Keratinocyte (primary cell): Measurements from ENCODE around the gene ZNF362. TPM values are rescaled to one million over a fixed set of nuclear protein-coding genes. Genes with fewer than 3 reads are reported as not detected.

Source experiments
- DNase-seq: peaks from one replicate; pipeline ENCODE4 v3.0.0-alpha.2; 2011; ENCODE audit warnings: low read depth, missing footprints, low spot score
- FAIRE-seq: peaks from 2 replicates; lab custom pipeline; 2011; peaks lifted over from hg19 to GRCh38; lab: Jason Lieb, UNC
- H2AFZ ChIP-seq: 2 replicates; pipeline ENCODE4 v1.6.0; 2012; ENCODE audit warnings: low read length, control low read depth, inconsistent platforms; ENCODE audit not compliant: control insufficient read depth
- H3K27ac ChIP-seq: 2 replicates; pipeline ENCODE4 v1.5.1; 2011; ENCODE audit warnings: low read length; ENCODE audit not compliant: control insufficient read depth, insufficient read depth
- H3K27me3 ChIP-seq: 3 replicates; pipeline ENCODE4 v1.6.0; 2011; ENCODE audit warnings: low read length; ENCODE audit not compliant: control insufficient read depth, insufficient read depth; ENCODE audit errors: extremely low read depth
- H3K36me3 ChIP-seq, 2 experiments: 2 replicates in 1 of 2; 3 replicates in 1 of 2; pipeline ENCODE4 v1.5.1; 2011; ENCODE audit warnings: low read length in 2 of 2, mild to moderate bottlenecking in 1 of 2; ENCODE audit not compliant: control insufficient read depth in 2 of 2, insufficient read depth in 2 of 2; ENCODE audit errors: extremely low read depth in 1 of 2
- H3K4me1 ChIP-seq: 3 replicates; pipeline ENCODE4 v1.5.1; 2011; ENCODE audit warnings: low read length; ENCODE audit not compliant: control insufficient read depth, insufficient read depth; ENCODE audit errors: extremely low read depth
- H3K4me2 ChIP-seq: 3 replicates; pipeline ENCODE4 v1.6.0; 2011; ENCODE audit warnings: low read depth, low read length; ENCODE audit not compliant: control insufficient read depth, insufficient read depth; ENCODE audit errors: extremely low read depth
- H3K4me3 ChIP-seq, 3 experiments: fragments of 200-600 bp in 1 of 3; sonication (generic) in 1 of 3; 2 replicates in 2 of 3; 3 replicates in 1 of 3; pipeline ENCODE4 v1.5.1; 2011 to 2016; ENCODE audit warnings: low read length in 3 of 3, mild to moderate bottlenecking in 3 of 3, control low read depth in 2 of 3, inconsistent platforms in 1 of 3, low read depth in 1 of 3, mixed read lengths in 1 of 3, mixed run types in 1 of 3, moderate library complexity in 1 of 3; ENCODE audit not compliant: control insufficient read depth in 2 of 3, insufficient read depth in 2 of 3; ENCODE audit errors: extremely low read depth in 1 of 3
- H3K79me2 ChIP-seq: 2 replicates; pipeline ENCODE4 v1.6.0; 2012; ENCODE audit warnings: low read length; ENCODE audit not compliant: control insufficient read depth, insufficient read depth
- H3K9ac ChIP-seq: 3 replicates; pipeline ENCODE4 v1.6.0; 2011; ENCODE audit warnings: low read length; ENCODE audit not compliant: control insufficient read depth, insufficient read depth; ENCODE audit errors: extremely low read depth
- H3K9me1 ChIP-seq: 3 replicates; pipeline ENCODE4 v1.6.0; 2011; ENCODE audit warnings: low read length; ENCODE audit not compliant: control insufficient read depth, insufficient read depth; ENCODE audit errors: extremely low read depth
- H3K9me3 ChIP-seq: 2 replicates; pipeline ENCODE4 v1.5.1; 2012; ENCODE audit warnings: low read depth, low read length; ENCODE audit not compliant: control insufficient read depth
- H4K20me1 ChIP-seq: 3 replicates; pipeline ENCODE4 v1.6.0; 2011; ENCODE audit warnings: low read length; ENCODE audit not compliant: control insufficient read depth, insufficient read depth; ENCODE audit errors: extremely low read depth
- EZH2 ChIP-seq: IDR thresholded peaks from one replicate; pipeline ENCODE4 v1.6.1; 2012; ENCODE audit warnings: inconsistent platforms, mild to moderate bottlenecking, low read length, moderate library complexity
- dilution Hi-C: fragments of 300-500 bp; cut with MboI; formaldehyde crosslinking; loops from one replicate; pipeline ENCODE4 v1.7.0; 2020; ENCODE audit warnings: low sequenced_read_pairs; ENCODE audit not compliant: extremely low pct_ligation_motif_present
- polyA plus RNA-seq, 5 experiments: library from polyadenylated mRNA; depleted of rRNA in 3 of 5; stranded (reverse) in 3 of 5; stranded (forward) in 1 of 5; unstranded in 1 of 5; fragments of >200 nt; gene quantifications; 1 replicate in 1 of 5; 2 replicates in 3 of 5; 3 replicates in 1 of 5; pipeline versions ENCODE4 v1.2.1 to v1.2.3, GENCODE V29; 2011 to 2012; ENCODE audit warnings: missing spikeins in 2 of 5, low read depth in 1 of 5, low replicate concordance in 1 of 5
- TF ChIP-seq, protein P1 (sequence below), 3 experiments: IDR thresholded peaks in 1 of 3; conservative IDR thresholded peaks in 1 of 3; optimal IDR thresholded peaks in 1 of 3; 2 replicates in 2 of 3; 3 replicates in 1 of 3; pipeline versions ENCODE3 to v1.5.1; 2011; ENCODE audit warnings: low read length in 3 of 3, mild to moderate bottlenecking in 3 of 3, moderate library complexity in 2 of 3, control low read depth in 1 of 3, inconsistent platforms in 1 of 3; ENCODE audit not compliant: insufficient read depth in 2 of 3; ENCODE audit errors: extremely low read depth in 1 of 3

Gene ZNF362
- polyA plus RNA-seq, 1 donor (not counting 4 experiments of a cell fraction or from before 2014, with no cell fraction given) = 2.2 TPM

- Histone ChIP-seq H2AFZ (no peak overlapping the region), H3K4me1 (peaks cover 55% of the 10 kb centered on the region), H3K4me2 (no peak overlapping the region), H3K9me3 (no peaks in the 10 kb centered on the region), H3K9me1 (no peaks in the 10 kb centered on the region), H3K79me2 (peaks cover 49% of the 10 kb centered on the region), H3K36me3 (peaks cover 66% of the 10 kb centered on the region in 2 experiments), H3K4me3 (no peak overlapping the region), H4K20me1 (peaks cover 49% of the 10 kb centered on the region), H3K27ac (no peak overlapping the region), H3K27me3 (no peaks in the 10 kb centered on the region), H3K9ac (no peak overlapping the region)
- FAIRE-seq = peak; percentile 41
- TF ChIP-seq, protein P1, sequence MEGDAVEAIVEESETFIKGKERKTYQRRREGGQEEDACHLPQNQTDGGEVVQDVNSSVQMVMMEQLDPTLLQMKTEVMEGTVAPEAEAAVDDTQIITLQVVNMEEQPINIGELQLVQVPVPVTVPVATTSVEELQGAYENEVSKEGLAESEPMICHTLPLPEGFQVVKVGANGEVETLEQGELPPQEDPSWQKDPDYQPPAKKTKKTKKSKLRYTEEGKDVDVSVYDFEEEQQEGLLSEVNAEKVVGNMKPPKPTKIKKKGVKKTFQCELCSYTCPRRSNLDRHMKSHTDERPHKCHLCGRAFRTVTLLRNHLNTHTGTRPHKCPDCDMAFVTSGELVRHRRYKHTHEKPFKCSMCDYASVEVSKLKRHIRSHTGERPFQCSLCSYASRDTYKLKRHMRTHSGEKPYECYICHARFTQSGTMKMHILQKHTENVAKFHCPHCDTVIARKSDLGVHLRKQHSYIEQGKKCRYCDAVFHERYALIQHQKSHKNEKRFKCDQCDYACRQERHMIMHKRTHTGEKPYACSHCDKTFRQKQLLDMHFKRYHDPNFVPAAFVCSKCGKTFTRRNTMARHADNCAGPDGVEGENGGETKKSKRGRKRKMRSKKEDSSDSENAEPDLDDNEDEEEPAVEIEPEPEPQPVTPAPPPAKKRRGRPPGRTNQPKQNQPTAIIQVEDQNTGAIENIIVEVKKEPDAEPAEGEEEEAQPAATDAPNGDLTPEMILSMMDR (optimal IDR thresholded peaks at IDR 0.05 in 1 of 3, IDR thresholded peaks at IDR 0.05 in 1 of 3, conservative IDR thresholded peaks at IDR 0.05 in 1 of 3; ENCODE audit: extremely low read depth in 1 of 3, insufficient read depth in 2 of 3, low read length in 3 of 3) = no peak
- TF ChIP-seq EZH2 = no peak
- dilution Hi-C loops = no loop called here
- no peak for DNase-seq
These were observed 74.6 kb downstream of the ZNF362 start for GRCh38 chr1:33330906-33331305.

GRCh38 chr1:33331444-33332356 lies 75.4 kb downstream of the ZNF362 start:
- TF ChIP-seq EZH2 = no peak
- TF ChIP-seq, protein P1 (optimal IDR thresholded peaks at IDR 0.05 in 1 of 3, IDR thresholded peaks at IDR 0.05 in 1 of 3, conservative IDR thresholded peaks at IDR 0.05 in 1 of 3; ENCODE audit: extremely low read depth in 1 of 3, insufficient read depth in 2 of 3, low read length in 3 of 3) = no peak
- H3K4me3 ChIP-seq = no peak overlapping the region
- dilution Hi-C loops = no loop called here
- H3K4me2 ChIP-seq = no peak overlapping the region
- peaks cover 58 to 60% of the 10 kb centered on the region in 2 experiments for H3K36me3 ChIP-seq
- H4K20me1 ChIP-seq = peaks cover 48% of the 10 kb centered on the region
- DNase-seq (no peak), FAIRE-seq (no peak)
- no peaks in the 10 kb centered on the region for H3K9me3 ChIP-seq
- peaks cover 55% of the 10 kb centered on the region for H3K4me1 ChIP-seq
- no peaks in the 10 kb centered on the region for H3K27me3 ChIP-seq
- H3K27ac ChIP-seq = peak overlapping the region; percentile 22
- H2AFZ ChIP-seq = no peak overlapping the region
- no peaks in the 10 kb centered on the region for H3K9me1 ChIP-seq
- peaks cover 56% of the 10 kb centered on the region for H3K79me2 ChIP-seq
- H3K9ac ChIP-seq = no peak overlapping the region
